GM10847 (cell line): ENCODE data around the gene ITGB7.

ENCODE experiments used
- POLR2A ChIP-seq: IDR thresholded peaks from 2 replicates; pipeline ENCODE4 v1.6.1; 2011; ENCODE audit not compliant: insufficient read length; ENCODE audit errors: extremely low read depth

ITGB7 gene

DNA sequence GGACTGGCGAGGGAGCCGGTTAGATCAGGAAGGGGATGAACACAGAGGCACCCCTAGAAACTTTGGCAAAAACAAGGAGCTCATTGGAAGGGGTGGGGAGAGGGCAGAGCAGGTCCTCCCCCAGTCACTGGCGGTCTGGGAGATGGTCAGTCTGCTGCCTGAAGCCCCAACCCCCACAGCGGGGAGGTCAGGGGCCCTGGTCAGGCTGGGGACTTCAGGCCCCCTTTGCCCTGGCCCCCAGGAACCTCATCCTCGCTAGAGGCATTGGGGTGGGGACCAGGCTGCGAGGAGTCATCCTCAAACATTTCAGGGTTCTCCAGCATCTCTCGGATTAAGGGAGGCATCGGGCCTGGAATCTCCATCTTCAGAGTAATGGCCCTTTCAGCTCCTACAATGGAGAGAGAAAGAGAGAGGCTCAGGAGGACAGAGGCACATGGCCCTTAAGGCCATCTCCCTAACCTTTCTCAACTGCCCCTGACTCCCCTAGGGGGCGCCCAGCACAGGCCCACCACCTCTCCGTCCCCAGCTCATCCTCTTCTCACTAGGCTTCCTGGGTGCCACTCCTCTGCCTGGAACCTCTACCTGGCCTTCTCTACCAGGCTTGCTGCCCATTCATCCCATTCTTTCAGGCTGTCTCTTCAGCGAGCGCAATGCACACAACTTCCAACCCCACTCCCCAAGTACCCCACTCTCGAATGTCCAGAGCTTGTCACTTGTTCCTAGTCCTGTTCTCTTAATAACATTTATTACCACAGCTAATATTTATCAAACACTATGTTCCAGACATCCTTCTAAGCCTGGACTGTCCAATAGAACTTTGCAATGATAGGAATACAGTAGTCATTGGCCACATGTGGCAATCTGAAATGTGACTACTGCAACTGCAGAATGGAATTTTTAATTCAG, 4.7 kb upstream of the ITGB7 start:
- TF ChIP-seq POLR2A = no peak

DNA sequence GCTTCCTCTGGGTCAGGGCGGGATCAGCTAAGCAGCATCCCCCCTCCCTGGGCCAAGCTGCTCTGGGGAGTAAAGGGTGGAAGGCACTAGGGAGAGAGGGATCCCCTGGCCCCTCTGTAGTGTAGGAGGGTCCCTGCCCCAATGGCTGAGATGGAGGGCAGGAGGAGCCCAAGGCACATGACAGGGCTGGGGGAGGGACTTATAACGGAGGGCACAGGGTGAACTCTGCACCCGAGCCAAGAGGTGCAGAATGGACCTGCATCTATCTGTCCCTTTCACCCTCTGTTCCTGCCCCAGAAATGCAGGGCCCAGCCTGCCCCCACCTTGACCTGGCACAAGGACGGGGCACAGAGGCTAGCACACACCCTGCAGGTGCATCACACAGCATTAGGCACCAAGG, 3.8 kb upstream of the ITGB7 start:
- no peak for TF ChIP-seq POLR2A

DNA sequence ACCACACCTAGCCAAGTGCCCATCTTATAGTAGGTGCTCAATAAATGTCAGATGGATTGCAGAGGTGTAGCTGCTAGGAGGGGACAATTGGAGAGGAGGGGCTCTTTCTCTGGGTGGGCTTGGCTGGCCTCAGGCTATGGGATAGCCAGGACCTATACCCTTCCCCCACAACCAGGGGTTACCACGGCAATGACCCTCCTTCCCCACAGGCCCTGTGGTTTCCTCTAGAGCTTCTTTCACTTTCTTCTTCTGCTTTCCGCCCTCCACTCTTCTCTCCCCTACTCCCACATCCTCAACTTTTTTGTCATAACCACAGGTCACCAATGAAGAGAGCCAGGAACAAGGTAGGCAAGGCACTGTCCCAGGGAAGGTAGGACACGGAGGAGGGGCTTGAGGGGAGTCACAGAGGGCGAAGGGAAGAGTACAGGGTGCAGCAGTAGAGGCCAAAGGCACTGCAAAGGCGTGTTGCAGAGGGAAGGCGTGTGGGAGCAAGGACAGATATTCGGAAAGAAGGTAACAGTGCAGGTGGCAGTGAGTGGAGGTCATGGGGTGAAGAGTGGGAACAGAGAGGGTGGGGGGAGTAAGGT, 1.9 kb upstream of the ITGB7 start:
- peak; percentile 38 for TF ChIP-seq POLR2A

DNA sequence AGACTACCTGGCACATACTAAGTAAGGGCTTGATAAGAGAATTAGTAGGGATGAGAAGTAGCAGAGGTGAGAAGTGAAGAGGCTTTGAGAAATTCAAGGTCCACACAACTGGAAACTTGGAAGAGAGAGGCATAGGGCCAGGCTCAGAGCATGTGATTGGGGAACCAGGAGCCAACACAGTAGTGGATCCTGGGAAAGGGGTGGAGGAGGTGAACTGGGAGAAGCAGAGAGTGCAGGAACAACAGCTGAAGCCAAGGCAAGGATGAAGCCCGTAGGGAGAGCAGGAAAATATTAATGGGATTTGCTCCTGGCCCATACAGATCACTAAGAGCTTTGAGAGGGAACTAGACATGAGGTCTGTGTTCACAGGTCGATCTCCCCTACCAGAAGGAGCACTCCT, 1.4 kb upstream of the ITGB7 start:
- no peak for TF ChIP-seq POLR2A

DNA sequence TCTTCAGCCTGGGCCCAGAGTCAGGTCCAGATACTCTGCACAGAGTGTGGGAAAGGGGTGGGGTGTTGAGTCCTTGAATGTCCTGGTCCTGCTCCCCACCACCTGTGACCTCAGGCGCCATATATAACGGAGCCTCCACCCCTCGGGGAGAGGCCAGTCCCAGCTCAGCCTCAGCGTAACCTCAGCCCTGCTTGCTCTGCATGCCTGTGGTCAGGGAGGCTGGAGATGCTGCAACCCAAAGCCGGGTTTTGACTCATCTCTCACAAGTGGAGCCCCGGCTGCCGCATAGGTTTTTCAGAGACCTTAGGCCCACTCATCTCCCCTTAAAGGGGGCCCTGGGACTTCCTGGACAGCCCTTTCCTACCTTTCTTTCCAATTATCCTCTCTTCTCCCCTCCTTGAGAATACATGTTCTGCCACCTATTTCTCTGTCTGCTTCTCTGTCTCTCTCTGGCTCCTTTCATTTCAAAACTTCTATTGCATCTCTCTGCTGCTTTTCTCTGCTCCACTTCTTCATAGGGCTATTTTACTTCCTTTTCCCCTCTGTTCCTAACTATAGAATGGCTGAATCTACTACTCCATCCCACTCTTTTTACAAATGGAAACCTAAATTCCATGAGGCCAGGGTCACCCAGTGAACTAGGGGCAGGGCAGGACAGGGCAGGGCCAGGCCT, 1.2 kb downstream of the ITGB7 start:
- peak; percentile 51 for TF ChIP-seq POLR2A

DNA sequence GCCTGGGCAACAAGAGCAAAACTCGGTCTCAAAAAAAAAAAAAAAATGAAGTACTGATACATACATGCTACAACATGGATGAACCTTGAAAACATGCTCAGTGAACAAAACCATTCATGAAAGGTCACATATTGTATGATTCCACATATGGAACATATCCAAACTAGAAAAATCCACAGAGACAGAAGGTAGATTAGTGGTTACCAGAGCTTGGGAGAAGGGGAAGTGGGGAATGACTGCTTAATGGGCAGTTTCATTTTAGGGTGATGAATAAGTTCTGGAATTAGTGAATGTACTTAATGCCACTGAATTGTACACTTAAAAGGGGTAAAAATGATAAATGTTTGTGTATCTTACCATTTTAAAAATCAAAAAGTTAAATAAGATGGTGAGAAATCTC, 2.7 kb downstream of the ITGB7 start:
- no peak for TF ChIP-seq POLR2A

DNA sequence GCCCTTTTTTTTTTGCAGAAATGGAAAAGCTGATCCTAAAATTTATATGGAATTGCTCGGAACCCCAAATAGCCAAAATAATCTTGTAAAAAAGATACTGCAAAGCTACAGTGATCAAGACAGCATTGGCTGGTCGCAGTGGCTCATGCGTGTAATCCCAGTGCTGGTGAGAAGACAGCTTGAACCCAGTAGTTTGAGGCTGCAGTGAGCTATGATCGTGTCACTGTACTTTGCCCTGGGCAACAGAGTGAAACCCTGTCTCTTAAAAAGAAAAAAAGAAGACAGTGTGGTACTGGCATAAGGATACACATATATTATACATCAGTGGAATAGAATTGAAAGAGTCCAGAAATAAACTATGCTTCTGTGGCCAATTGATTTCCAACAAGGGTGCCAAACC, 5.4 kb downstream of the ITGB7 start:
- TF ChIP-seq POLR2A = no peak

DNA sequence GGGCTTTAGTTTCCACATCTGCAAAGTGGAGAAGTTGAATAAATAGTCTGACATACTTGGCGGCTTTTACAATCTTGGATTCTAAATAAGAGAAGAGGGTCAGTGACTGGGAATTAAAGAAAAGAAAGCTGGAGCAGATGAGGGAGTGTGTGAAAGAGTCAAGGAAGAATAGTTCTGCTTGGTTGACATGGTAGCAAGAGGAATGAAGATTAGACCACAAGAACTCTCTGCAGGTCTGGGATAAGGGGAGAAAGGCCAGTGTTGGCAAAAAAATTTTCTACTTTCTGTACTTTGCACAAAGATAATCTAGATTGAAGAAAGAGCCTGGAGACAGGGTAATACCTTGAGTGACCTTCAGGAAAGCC, 5.9 kb downstream of the ITGB7 start:
- no peak for TF ChIP-seq POLR2A

DNA sequence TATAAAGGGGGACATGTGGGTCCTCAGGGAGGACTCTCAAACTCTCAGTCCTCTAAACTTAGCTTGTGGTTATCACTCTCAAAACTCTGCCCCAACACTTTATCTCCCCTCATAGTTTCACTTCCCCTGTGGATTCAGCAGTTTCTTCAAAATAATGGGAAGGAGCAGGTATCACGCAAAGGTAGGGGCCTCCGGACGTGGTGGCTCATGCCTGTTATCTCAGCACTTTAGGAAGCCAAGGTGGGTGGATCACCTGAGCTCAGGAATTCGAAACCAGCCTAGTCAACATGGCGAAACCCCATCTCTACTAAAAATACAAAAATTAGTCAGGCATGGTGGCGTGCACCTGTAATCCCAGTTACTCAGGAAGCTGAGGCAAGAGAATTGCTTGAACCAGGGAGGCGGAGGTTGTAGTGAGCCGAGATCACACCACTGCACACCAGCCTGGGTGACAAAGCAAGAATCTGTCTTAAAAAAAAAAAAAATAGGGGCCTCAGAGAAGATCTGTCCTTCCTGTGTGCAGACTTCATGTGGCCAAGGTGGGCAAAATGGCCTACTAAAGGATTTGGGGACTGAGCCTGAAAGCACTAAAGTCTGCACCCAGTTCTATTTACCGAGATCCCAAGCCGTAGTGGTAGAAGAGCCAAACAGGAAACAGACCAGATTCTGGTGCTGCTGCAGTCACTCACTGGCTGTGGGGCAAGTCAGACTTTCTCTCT, 6.4 kb downstream of the ITGB7 start:
- no peak for TF ChIP-seq POLR2A

DNA sequence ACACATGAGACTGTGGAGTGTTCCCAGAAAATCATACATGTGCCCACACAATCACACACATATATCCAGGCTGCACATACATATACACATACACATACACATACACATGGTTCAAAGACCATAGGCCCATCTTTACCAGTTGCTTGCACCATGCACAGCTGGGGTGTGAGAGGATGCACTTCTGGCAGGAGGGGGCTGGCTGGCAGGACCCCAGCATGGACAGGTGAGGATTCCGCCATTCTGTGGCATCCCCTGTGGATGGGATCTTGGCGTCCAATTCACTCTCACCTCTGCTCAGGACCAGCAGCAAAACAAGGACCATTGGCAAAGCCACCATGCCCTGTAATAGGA, 7.0 kb downstream of the ITGB7 start:
- TF ChIP-seq POLR2A = no peak

DNA sequence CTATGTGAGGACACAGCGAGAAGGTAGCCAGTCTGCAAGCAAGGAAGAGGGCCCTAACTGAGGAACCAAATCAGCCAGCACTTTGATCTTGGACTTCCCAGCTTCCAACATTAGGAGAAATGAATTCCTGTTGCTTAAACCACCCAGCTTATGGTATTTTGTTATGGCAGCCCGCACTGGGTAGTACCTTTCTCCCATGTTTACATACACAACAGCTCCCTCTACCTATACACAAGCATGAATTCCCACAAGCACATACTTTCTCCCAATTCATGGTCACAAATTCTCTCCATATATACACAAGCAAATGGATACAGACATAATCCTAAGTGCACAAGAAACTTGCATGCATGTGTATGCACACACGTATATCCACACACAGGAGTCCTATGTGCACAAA, 7.4 kb downstream of the ITGB7 start:
- no peak for TF ChIP-seq POLR2A

DNA sequence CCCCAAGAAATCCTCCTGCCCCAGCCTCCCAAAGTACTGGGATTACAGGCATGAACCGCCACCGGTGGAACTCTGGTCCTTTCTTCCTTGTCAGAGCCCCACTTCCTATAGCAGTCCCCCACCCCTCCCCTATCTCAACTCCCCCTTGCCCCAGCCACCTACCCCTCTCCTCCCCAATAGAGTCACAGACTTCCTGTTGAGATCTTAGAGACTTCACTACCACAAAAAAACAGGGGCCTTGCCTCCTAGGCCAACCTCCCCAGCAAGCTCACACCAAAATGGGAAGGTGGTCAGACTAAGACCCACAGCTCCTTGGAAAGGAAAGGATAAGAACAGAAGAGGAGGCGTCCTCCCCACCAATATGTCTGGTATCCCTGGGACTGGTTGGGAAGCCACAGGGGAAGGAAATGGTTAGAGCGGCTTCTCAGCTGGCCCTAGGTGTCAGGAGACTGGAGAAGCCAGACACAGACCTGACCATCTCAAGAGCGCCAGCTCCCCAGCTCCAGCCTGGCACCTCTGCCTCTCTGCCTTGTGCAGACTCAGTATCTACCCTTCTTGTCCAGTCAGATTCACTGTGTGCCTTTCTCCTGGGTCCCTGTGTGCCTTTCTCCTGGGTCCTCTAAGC, 8.5 kb downstream of the ITGB7 start:
- TF ChIP-seq POLR2A = no peak

DNA sequence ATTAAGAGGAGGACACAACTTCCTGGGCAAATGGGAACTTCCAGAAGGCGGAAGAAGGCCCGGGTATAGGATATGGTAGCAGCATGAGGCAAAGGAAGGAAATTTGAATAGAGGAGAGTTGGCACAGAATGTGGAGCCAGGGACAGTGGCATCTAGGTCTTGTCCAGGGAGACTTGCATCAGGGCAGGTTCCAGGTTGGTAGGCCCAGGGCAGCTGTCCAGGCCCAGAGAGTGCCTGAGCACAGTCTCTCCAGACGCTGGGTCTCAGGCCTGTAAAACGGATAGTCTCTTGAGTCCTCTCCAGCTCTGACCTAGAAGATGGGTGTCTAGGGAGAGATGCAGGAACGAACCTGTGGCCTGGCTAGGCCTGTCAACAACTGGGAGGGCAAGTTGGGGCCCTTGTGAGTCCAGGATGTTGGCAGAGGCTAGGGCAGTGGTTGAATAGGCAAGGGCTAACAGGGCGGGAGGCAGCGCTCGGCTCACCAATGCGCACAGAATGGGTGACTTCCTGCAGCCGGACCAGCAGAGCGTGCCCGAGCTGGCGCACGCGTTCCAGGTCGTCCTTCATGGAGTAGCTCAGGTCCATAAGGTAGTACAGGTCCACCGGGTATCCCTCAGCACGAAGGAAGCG, 9.9 kb downstream of the ITGB7 start:
- TF ChIP-seq POLR2A = no peak

DNA sequence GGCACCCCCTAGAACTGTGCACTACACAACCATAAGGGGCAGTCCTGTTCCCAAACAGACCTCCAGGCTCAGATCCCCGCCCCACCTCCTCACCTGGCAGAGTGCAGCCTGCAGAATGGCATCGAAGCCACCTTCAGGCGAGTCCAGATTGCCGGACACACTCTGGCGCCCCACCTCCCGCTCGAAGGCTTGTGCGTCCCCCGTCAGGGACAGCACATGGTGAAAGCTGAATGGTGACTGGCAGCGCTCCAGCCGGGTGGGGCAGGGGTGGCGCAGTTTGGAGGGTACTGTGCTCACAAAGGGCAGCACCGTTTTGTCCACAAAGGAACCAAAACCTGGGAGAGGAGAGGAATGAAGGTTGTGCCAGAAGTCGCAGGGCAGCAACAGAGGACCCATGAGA, 10.6 kb downstream of the ITGB7 start:
- TF ChIP-seq POLR2A = no peak
